Upper lobe of left lung (tissue), 6 donors: ENCODE measurements around the gene PSMA8. TPM values are rescaled to one million over a fixed set of nuclear protein-coding genes. Genes with fewer than 3 reads are reported as not detected.
A peak's percentile ranks its signal among the peaks of the same experiment; 100 is the strongest.
"Not testable (repeated sequence)": the region's sequence is repeated elsewhere in the genome, so short reads cannot be mapped to it uniquely, and the experiment has no call there.

Experiments
- ATAC-seq, 2 donors: fragments of 200-7000 bp; cut with Tn5 transposase; one replicate each; pipeline ENCODE4 v1.9.1; 2022; ENCODE audit warnings: mild to moderate bottlenecking in 2 of 2, moderate library complexity in 2 of 2; ENCODE audit not compliant: low FRiP score in 2 of 2
- DNase-seq, 2 donors: peaks; one replicate each; pipeline ENCODE4 v3.0.0-alpha.2; 2019 to 2020
- H3K27ac ChIP-seq, 4 donors: fragments of 200-600 bp; sonication (generic); one replicate each; pipeline ENCODE4 v1.5.1; 2016 to 2019
- H3K27me3 ChIP-seq, 4 donors: fragments of 200-600 bp; sonication (generic); one replicate each; pipeline ENCODE4 v1.5.1; 2017 to 2019
- H3K36me3 ChIP-seq, 4 donors: fragments of 200-600 bp; sonication (generic); one replicate each; pipeline ENCODE4 v1.5.1; 2016 to 2019
- H3K4me1 ChIP-seq, 4 donors: fragments of 200-600 bp; sonication (generic); one replicate each; pipeline ENCODE4 v1.5.1; 2018 to 2019
- H3K4me3 ChIP-seq, 4 donors: fragments of 200-600 bp; sonication (generic); one replicate each; pipeline ENCODE4 v1.5.1; 2017 to 2019; ENCODE audit warnings: mild to moderate bottlenecking in 2 of 4, moderate library complexity in 1 of 4
- H3K9me3 ChIP-seq, 4 donors: fragments of 200-600 bp; sonication (generic); one replicate each; pipeline ENCODE4 v1.5.1; 2018 to 2019
- EP300 ChIP-seq, 4 donors: sonication (generic); formaldehyde crosslinking; IDR thresholded peaks; one replicate each; pipeline ENCODE4 v1.5.1; 2017; ENCODE audit warnings: antibody characterized with exemption in 4 of 4, control low read depth in 2 of 4
- POLR2A ChIP-seq, 4 donors: fragments of 450-650 bp; IDR thresholded peaks; one replicate each; pipeline ENCODE4 v1.5.1; 2016 to 2017; ENCODE audit warnings: antibody characterized with exemption in 4 of 4, mild to moderate bottlenecking in 2 of 4
- POLR2AphosphoS5 ChIP-seq, 2 donors: sonication (generic); formaldehyde crosslinking; IDR thresholded peaks; one replicate each; pipeline ENCODE4 v1.5.1; 2017; ENCODE audit warnings: antibody characterized with exemption in 2 of 2
- WGBS, 2 donors: methylation state at CpG; one replicate each; pipeline ENCODE4 v1.1.5; 2017 to 2018; 5-methylcytosine and 5-hydroxymethylcytosine counted together
- total RNA-seq, 6 donors: library from RNA; depleted of rRNA in 4 of 6; stranded (reverse); fragments of >200 nt in 4 of 6; gene quantifications; one replicate each; pipeline versions ENCODE4 v1.1.0 to v1.2.1, GENCODE V29; 2016 to 2021
- TF ChIP-seq, protein P1 (sequence below), 6 experiments: fragments of 450-650 bp in 4 of 6; fragments of 200-600 bp in 2 of 6; sonication (generic) in 2 of 6; IDR thresholded peaks; one replicate each; pipeline ENCODE4 v1.5.1; 2016 to 2019; ENCODE audit warnings: antibody characterized with exemption in 6 of 6
- donor health status: DM: no; HTN: no; CAD: no; lungs with moderate emphysema.
- donor health status: DM: no; HTN: yes; CAD: no; lungs with severe emphysema.

Gene PSMA8
- total RNA-seq, 6 donors from 2014 or later, result 1.3 TPM; not detected in 5

- TF ChIP-seq, protein P1, sequence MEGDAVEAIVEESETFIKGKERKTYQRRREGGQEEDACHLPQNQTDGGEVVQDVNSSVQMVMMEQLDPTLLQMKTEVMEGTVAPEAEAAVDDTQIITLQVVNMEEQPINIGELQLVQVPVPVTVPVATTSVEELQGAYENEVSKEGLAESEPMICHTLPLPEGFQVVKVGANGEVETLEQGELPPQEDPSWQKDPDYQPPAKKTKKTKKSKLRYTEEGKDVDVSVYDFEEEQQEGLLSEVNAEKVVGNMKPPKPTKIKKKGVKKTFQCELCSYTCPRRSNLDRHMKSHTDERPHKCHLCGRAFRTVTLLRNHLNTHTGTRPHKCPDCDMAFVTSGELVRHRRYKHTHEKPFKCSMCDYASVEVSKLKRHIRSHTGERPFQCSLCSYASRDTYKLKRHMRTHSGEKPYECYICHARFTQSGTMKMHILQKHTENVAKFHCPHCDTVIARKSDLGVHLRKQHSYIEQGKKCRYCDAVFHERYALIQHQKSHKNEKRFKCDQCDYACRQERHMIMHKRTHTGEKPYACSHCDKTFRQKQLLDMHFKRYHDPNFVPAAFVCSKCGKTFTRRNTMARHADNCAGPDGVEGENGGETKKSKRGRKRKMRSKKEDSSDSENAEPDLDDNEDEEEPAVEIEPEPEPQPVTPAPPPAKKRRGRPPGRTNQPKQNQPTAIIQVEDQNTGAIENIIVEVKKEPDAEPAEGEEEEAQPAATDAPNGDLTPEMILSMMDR (IDR thresholded peaks at IDR 0.05), result peak in 1 of 6 experiments; percentile 13
- TF ChIP-seq EP300 (IDR thresholded peaks at IDR 0.05), result no peak
- no peak for TF ChIP-seq POLR2A (IDR thresholded peaks at IDR 0.05)
- no peak for TF ChIP-seq POLR2AphosphoS5 (IDR thresholded peaks at IDR 0.05)
- Histone ChIP-seq H3K4me3 (no peak overlapping the region), H3K27me3 (no peaks in the 10 kb centered on the region), H3K36me3 (no peaks in the 10 kb centered on the region), H3K4me1 (no peaks in the 10 kb centered on the region), H3K9me3 (no peaks in the 10 kb centered on the region), H3K27ac (no peak overlapping the region)
- DNase-seq, result no peak
- ATAC-seq, result no peak
- 53 to 66% methylated on average over 3 of the region's 3 CpGs for WGBS, 2 donors
Measured at GRCh38 chr18:26159353-26159752, 25.7 kb downstream of the PSMA8 start.

DNA sequence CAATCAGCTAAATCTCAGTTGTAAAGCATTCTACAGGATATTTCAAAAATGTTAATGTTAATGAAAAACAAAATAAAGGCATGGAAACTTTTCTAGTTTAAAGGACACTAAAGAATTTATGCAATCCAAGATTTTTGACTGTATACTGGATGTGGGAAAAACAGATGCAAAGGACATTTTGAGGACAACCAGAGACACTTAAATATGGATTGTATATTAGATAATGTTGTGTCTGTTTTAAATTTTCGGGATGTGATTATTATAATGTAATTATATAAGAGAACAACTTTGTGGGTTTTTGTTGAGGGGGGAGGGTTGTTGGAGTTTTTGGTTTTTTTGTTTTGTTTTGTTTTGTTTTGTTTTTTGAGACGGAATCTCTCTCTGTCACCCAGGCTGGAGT is 30.9 kb downstream of the PSMA8 start:
- Histone ChIP-seq H3K4me3 (no peak overlapping the region), H3K4me1 (no peaks in the 10 kb centered on the region), H3K9me3 (no peaks in the 10 kb centered on the region), H3K27ac (no peak overlapping the region), H3K36me3 (no peaks in the 10 kb centered on the region), H3K27me3 (no peaks in the 10 kb centered on the region)
- TF ChIP-seq, protein P1 (IDR thresholded peaks at IDR 0.05), result no peak
- no peak for TF ChIP-seq POLR2A (IDR thresholded peaks at IDR 0.05)
- TF ChIP-seq EP300 (IDR thresholded peaks at IDR 0.05), result no peak
- TF ChIP-seq POLR2AphosphoS5 (IDR thresholded peaks at IDR 0.05), result no peak
- DNase-seq (no peak), ATAC-seq (no peak)
- WGBS, 2 donors, result 89 to 94% methylated on average over 2 of the region's 2 CpGs

DNA sequence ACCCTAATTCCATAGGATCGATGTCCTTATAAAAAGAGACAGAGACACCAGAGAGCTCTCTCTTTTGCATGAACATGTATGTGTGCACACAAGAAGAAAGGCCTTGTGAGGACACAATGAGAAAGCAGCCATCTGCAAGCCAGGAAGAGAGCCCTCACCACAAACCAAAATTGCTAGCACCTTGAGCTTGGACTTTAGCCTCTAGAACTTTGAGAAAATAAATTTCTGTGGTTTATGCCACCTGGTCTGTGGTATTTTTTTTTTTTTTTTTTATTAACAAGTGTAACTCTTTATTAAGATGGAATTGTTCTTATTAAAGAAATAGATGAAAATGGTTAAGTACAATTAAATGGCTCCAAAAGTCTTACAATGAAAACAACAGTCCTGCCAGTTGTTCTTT is 33.9 kb downstream of the PSMA8 start:
- not testable (repeated sequence) for H3K27me3 ChIP-seq, DNase-seq, ATAC-seq, H3K9me3 ChIP-seq, H3K4me3 ChIP-seq, H3K27ac ChIP-seq, H3K4me1 ChIP-seq, H3K36me3 ChIP-seq
- WGBS, 2 donors, result 81 to 84% methylated on average over 1 of the region's 1 CpG

GRCh38 chr18:26175481-26175880 is 41.8 kb downstream of the PSMA8 start:
- ATAC-seq (no peak), DNase-seq (no peak)
- Histone ChIP-seq H3K4me3 (no peak overlapping the region), H3K4me1 (no peaks in the 10 kb centered on the region), H3K36me3 (no peaks in the 10 kb centered on the region), H3K27me3 (no peaks in the 10 kb centered on the region), H3K9me3 (no peaks in the 10 kb centered on the region), H3K27ac (no peak overlapping the region)
- 69 to 78% methylated on average over 2 of the region's 2 CpGs for WGBS, 2 donors
- TF ChIP-seq POLR2AphosphoS5 (IDR thresholded peaks at IDR 0.05) (no peak), EP300 (IDR thresholded peaks at IDR 0.05) (no peak), POLR2A (IDR thresholded peaks at IDR 0.05) (no peak)
- TF ChIP-seq, protein P1 (IDR thresholded peaks at IDR 0.05), result no peak

GRCh38 chr18:26176134-26176533 is 42.5 kb downstream of the PSMA8 start:
- H3K27ac ChIP-seq, result no peak overlapping the region
- H3K4me3 ChIP-seq, result no peak overlapping the region
- no peak for TF ChIP-seq POLR2AphosphoS5 (IDR thresholded peaks at IDR 0.05)
- TF ChIP-seq, protein P1 (IDR thresholded peaks at IDR 0.05), result no peak
- TF ChIP-seq EP300 (IDR thresholded peaks at IDR 0.05), result no peak
- TF ChIP-seq POLR2A (IDR thresholded peaks at IDR 0.05), result no peak
- H3K4me1 ChIP-seq, result peaks cover 0 to 4% (median under 1%) of the 10 kb centered on the region in 4 donors
- ATAC-seq (no peak), DNase-seq (no peak)
- no peaks in the 10 kb centered on the region for H3K9me3 ChIP-seq
- H3K27me3 ChIP-seq, result no peaks in the 10 kb centered on the region
- H3K36me3 ChIP-seq, result no peaks in the 10 kb centered on the region
